Loucy (cell line): ENCODE data around the gene SLC38A1.

ENCODE experiments used
- H2AFZ ChIP-seq: fragments of 200-600 bp; sonication (generic); 2 replicates; pipeline ENCODE4 v1.6.0; 2016; ENCODE audit warnings: antibody characterized with exemption, mild to moderate bottlenecking, low read length, moderate library complexity
- H3F3A ChIP-seq: fragments of 200-600 bp; 2 replicates; pipeline ENCODE4 v1.6.0; 2016; ENCODE audit warnings: antibody characterized with exemption, low read depth, mild to moderate bottlenecking
- H3K27me3 ChIP-seq: fragments of 200-600 bp; sonication (generic); 2 replicates; pipeline ENCODE4 v1.6.1; 2014; ENCODE audit warnings: low read length, mild to moderate bottlenecking; ENCODE audit not compliant: insufficient read depth, poor library complexity, severe bottlenecking
- H3K36me3 ChIP-seq: fragments of 200-600 bp; sonication (generic); 2 replicates; pipeline ENCODE4 v1.6.1; 2016; ENCODE audit warnings: low read length; ENCODE audit not compliant: insufficient read depth
- H3K4me1 ChIP-seq: fragments of 200-600 bp; sonication (generic); 2 replicates; pipeline ENCODE4 v1.5.1; 2014; ENCODE audit warnings: low read length, mild to moderate bottlenecking; ENCODE audit not compliant: insufficient read depth, poor library complexity, severe bottlenecking
- H3K4me2 ChIP-seq: fragments of 200-600 bp; sonication (generic); 2 replicates; pipeline ENCODE4 v1.6.0; 2014; ENCODE audit warnings: antibody characterized with exemption, low read length, low read depth, mild to moderate bottlenecking; ENCODE audit not compliant: poor library complexity, severe bottlenecking
- H3K4me3 ChIP-seq: fragments of 200-600 bp; sonication (generic); 2 replicates; pipeline ENCODE4 v1.5.1; 2014; ENCODE audit warnings: low read length, mild to moderate bottlenecking, mixed read lengths; ENCODE audit not compliant: poor library complexity, severe bottlenecking
- H3K79me2 ChIP-seq: fragments of 200-600 bp; sonication (generic); 2 replicates; pipeline ENCODE4 v1.6.1; 2014; ENCODE audit warnings: low read length; ENCODE audit not compliant: insufficient read depth
- H3K9ac ChIP-seq: fragments of 200-600 bp; sonication (generic); 2 replicates; pipeline ENCODE4 v1.6.0; 2014; ENCODE audit warnings: mild to moderate bottlenecking, low read depth, low read length, moderate library complexity; ENCODE audit not compliant: poor library complexity, severe bottlenecking
- H3K9me2 ChIP-seq: fragments of 200-600 bp; sonication (generic); replicated peaks from 2 replicates; pipeline ENCODE4 v1.6.1; 2016; ENCODE audit warnings: low read depth, low read length, mixed read lengths
- H3K9me3 ChIP-seq: fragments of 200-600 bp; sonication (generic); 2 replicates; pipeline ENCODE4 v1.6.1; 2014; ENCODE audit warnings: mild to moderate bottlenecking, antibody characterized with exemption, low read length, low read depth; ENCODE audit not compliant: insufficient read depth
- H4K20me1 ChIP-seq: fragments of 200-600 bp; sonication (generic); 2 replicates; pipeline ENCODE4 v1.6.0; 2014; ENCODE audit warnings: antibody characterized with exemption, low read length, mild to moderate bottlenecking; ENCODE audit not compliant: insufficient read depth, poor library complexity, severe bottlenecking
- CTCF ChIP-seq: fragments of 200-600 bp; sonication (generic); conservative IDR thresholded peaks from 2 replicates; pipeline ENCODE4 v1.5.1; 2014; ENCODE audit warnings: mild to moderate bottlenecking, antibody characterized with exemption, low read length
- EZH2phosphoT487 ChIP-seq: fragments of 200-600 bp; IDR thresholded peaks from 2 replicates; pipeline ENCODE4 v1.6.1; 2018; ENCODE audit warnings: antibody characterized with exemption, mild to moderate bottlenecking, moderate library complexity, borderline replicate concordance

Gene SLC38A1

GRCh38 chr12:46206471-46206870, 62.4 kb downstream of the SLC38A1 start:
- Histone ChIP-seq H3K4me2 (no peak overlapping the region), H3K36me3 (peaks cover 97% of the 10 kb centered on the region), H3K27me3 (no peaks in the 10 kb centered on the region), H3K4me3 (no peak overlapping the region), H3K9me3 (no peaks in the 10 kb centered on the region), H3K4me1 (peaks cover 3% of the 10 kb centered on the region), H3K9ac (no peak overlapping the region), H3K9me2 (no peaks in the 10 kb centered on the region), H4K20me1 (peaks cover 6% of the 10 kb centered on the region), H3F3A (no peaks in the 10 kb centered on the region), H2AFZ (no peak overlapping the region), H3K79me2 (peaks cover 9% of the 10 kb centered on the region; the same call in 1 of the 2 replicates)
- TF ChIP-seq CTCF = no peak
- TF ChIP-seq EZH2phosphoT487 = no peak

GRCh38 chr12:46205294-46205693, 63.5 kb downstream of the SLC38A1 start:
- Histone ChIP-seq H3K4me3 (no peak overlapping the region), H3K9me2 (no peaks in the 10 kb centered on the region), H3K4me2 (no peak overlapping the region), H4K20me1 (no peaks in the 10 kb centered on the region), H3F3A (no peaks in the 10 kb centered on the region), H3K9ac (no peak overlapping the region), H2AFZ (no peak overlapping the region), H3K79me2 (peaks cover 7% of the 10 kb centered on the region; the same call in 1 of the 2 replicates), H3K27me3 (no peaks in the 10 kb centered on the region), H3K4me1 (peaks cover 3% of the 10 kb centered on the region), H3K36me3 (peaks cover 98% of the 10 kb centered on the region), H3K9me3 (no peaks in the 10 kb centered on the region)
- TF ChIP-seq EZH2phosphoT487 (no peak), CTCF (no peak; the same call in 1 of the 2 replicates)

GRCh38 chr12:46201284-46201789, 67.5 kb downstream of the SLC38A1 start:
- H3K4me2 ChIP-seq = no peak overlapping the region
- no peaks in the 10 kb centered on the region for H3K27me3 ChIP-seq
- no peaks in the 10 kb centered on the region for H3K9me3 ChIP-seq
- H3K4me3 ChIP-seq = no peak overlapping the region
- H2AFZ ChIP-seq = no peak overlapping the region
- H3K9me2 ChIP-seq = no peaks in the 10 kb centered on the region
- H3K79me2 ChIP-seq = no peaks in the 10 kb centered on the region
- no peaks in the 10 kb centered on the region for H3K4me1 ChIP-seq
- H3K36me3 ChIP-seq = peaks cover 98% of the 10 kb centered on the region
- H3K9ac ChIP-seq = no peak overlapping the region
- no peaks in the 10 kb centered on the region for H4K20me1 ChIP-seq
- no peaks in the 10 kb centered on the region for H3F3A ChIP-seq
- TF ChIP-seq CTCF (no peak), EZH2phosphoT487 (no peak)
